CD14-positive monocyte (primary cell): ENCODE results near the gene RIOK3. TPM values are rescaled to one million over a fixed set of nuclear protein-coding genes. Genes with fewer than 3 reads are reported as not detected.

ENCODE experiments used
- DNase-seq, 3 donors: peaks; one replicate each; pipeline ENCODE4 v3.0.0-alpha.2; 2011 to 2022
- H2AFZ ChIP-seq: 2 replicates; pipeline ENCODE4 v1.6.0; 2012; ENCODE audit warnings: mild to moderate bottlenecking, low read depth, low read length, inconsistent platforms; ENCODE audit not compliant: insufficient read depth, poor library complexity, severe bottlenecking
- H3K27ac ChIP-seq, 2 donors: 1 replicate in 1 of 2; 2 replicates in 1 of 2; pipeline ENCODE4 v1.5.1; 2012 to 2013; ENCODE audit warnings: low read length in 2 of 2, control low read depth in 1 of 2, inconsistent platforms in 1 of 2, low read depth in 1 of 2, mild to moderate bottlenecking in 1 of 2
- H3K27me3 ChIP-seq, 2 donors: one replicate each; pipeline versions ENCODE4 v1.6.0 to v1.6.1; 2011 to 2013; ENCODE audit warnings: low read length in 2 of 2; ENCODE audit not compliant: control insufficient read depth in 2 of 2, insufficient read depth in 2 of 2
- H3K36me3 ChIP-seq, 2 donors: replicated peaks in 1 of 2; 1 replicate in 1 of 2; 2 replicates in 1 of 2; pipeline versions ENCODE4 v1.5.1 to v1.6.1; 2012 to 2013; ENCODE audit warnings: low read length in 2 of 2, control low read depth in 1 of 2, inconsistent platforms in 1 of 2, mild to moderate bottlenecking in 1 of 2; ENCODE audit not compliant: insufficient read depth in 2 of 2, control insufficient read depth in 1 of 2
- H3K4me1 ChIP-seq, 2 donors: 1 replicate in 1 of 2; 2 replicates in 1 of 2; pipeline versions ENCODE4 v1.5.1 to v1.6.1; 2012 to 2013; ENCODE audit warnings: low read length in 2 of 2, control low read depth in 1 of 2, inconsistent platforms in 1 of 2, mild to moderate bottlenecking in 1 of 2, moderate library complexity in 1 of 2; ENCODE audit not compliant: insufficient read depth in 2 of 2, control insufficient read depth in 1 of 2
- H3K4me2 ChIP-seq: replicated peaks from 2 replicates; pipeline ENCODE3; 2012; ENCODE audit warnings: low read length, moderate library complexity, mild to moderate bottlenecking; ENCODE audit not compliant: poor library complexity, severe bottlenecking; ENCODE audit errors: extremely low read depth
- H3K4me3 ChIP-seq, 3 experiments: fragments of 200-600 bp in 1 of 3; sonication (generic) in 1 of 3; replicated peaks in 1 of 3; 1 replicate in 2 of 3; 2 replicates in 1 of 3; pipeline ENCODE4 v1.5.1; 2011 to 2013; ENCODE audit warnings: low read length in 3 of 3, mild to moderate bottlenecking in 3 of 3, control low read depth in 2 of 3, low read depth in 2 of 3, inconsistent platforms in 1 of 3, moderate library complexity in 1 of 3
- H3K79me2 ChIP-seq: 2 replicates; pipeline ENCODE4 v1.6.0; 2012; ENCODE audit warnings: mild to moderate bottlenecking, control low read depth, inconsistent platforms, low read length, moderate library complexity; ENCODE audit not compliant: insufficient read depth
- H3K9ac ChIP-seq: 2 replicates; pipeline ENCODE4 v1.6.0; 2017; ENCODE audit warnings: low read length, mild to moderate bottlenecking; ENCODE audit not compliant: insufficient read depth, poor library complexity, severe bottlenecking
- H3K9me3 ChIP-seq, 2 donors: replicated peaks in 1 of 2; 1 replicate in 1 of 2; 2 replicates in 1 of 2; pipeline versions ENCODE4 v1.5.1 to v1.6.1; 2012 to 2013; ENCODE audit warnings: low read length in 2 of 2, control low read depth in 1 of 2; ENCODE audit not compliant: control insufficient read depth in 1 of 2, insufficient read depth in 1 of 2
- H4K20me1 ChIP-seq: 2 replicates; pipeline ENCODE4 v1.6.0; 2012; ENCODE audit warnings: mild to moderate bottlenecking, low read length, control low read depth, moderate library complexity; ENCODE audit not compliant: insufficient read depth
- H3K27ac Mint-ChIP-seq, 7 donors: one replicate each; pipeline ENCODE4 v1.8.0; 2020; ENCODE audit warnings: mild to moderate bottlenecking in 7 of 7, mixed read lengths in 7 of 7, moderate library complexity in 6 of 7, inconsistent platforms in 2 of 7
- H3K27me3 Mint-ChIP-seq, 3 donors: one replicate each; pipeline ENCODE4 v1.8.0; 2021 to 2022; ENCODE audit warnings: low read depth in 3 of 3, mild to moderate bottlenecking in 3 of 3, mixed read lengths in 3 of 3, moderate library complexity in 3 of 3, inconsistent platforms in 1 of 3
- H3K36me3 Mint-ChIP-seq, 2 donors: one replicate each; pipeline ENCODE4 v1.8.0; 2020; ENCODE audit warnings: mixed read lengths in 2 of 2, inconsistent platforms in 1 of 2, mild to moderate bottlenecking in 1 of 2
- H3K4me1 Mint-ChIP-seq: one replicate; pipeline ENCODE4 v1.8.0; 2020; ENCODE audit warnings: mild to moderate bottlenecking, mixed read lengths
- H3K4me3 Mint-ChIP-seq, 2 donors: one replicate each; pipeline ENCODE4 v1.8.0; 2020; ENCODE audit warnings: mild to moderate bottlenecking in 2 of 2, mixed read lengths in 2 of 2, moderate library complexity in 1 of 2
- H3K9me3 Mint-ChIP-seq, 7 donors: one replicate each; pipeline ENCODE4 v1.8.0; 2020 to 2022; ENCODE audit warnings: mixed read lengths in 7 of 7, mild to moderate bottlenecking in 6 of 7, moderate library complexity in 6 of 7, inconsistent platforms in 2 of 7
- CTCF ChIP-seq: fragments of 200-600 bp; IDR thresholded peaks from one replicate; pipeline ENCODE4 v1.8.0; 2022; ENCODE audit warnings: antibody characterized with exemption, mild to moderate bottlenecking
- WGBS: methylation state at CpG from one replicate; pipeline ENCODE4 v1.1.5; 2013; ENCODE audit warnings: missing lambda C conversion rate; ENCODE audit not compliant: insufficient coverage; 5-methylcytosine and 5-hydroxymethylcytosine counted together
- intact Hi-C, 2 donors: fragments of 100-400 bp; cut with micrococcal nuclease; formaldehyde crosslinking; loops; one replicate each; pipeline versions ENCODE4 v1.15.0 to v1.15.1; 2023
- polyA plus RNA-seq, 3 donors: library from polyadenylated mRNA; depleted of rRNA in 1 of 3; unstranded in 2 of 3; stranded (reverse) in 1 of 3; fragments of 300-500 nt in 2 of 3; fragments of >200 nt in 1 of 3; fragmentation: Illumina TruSeq in 2 of 3; gene quantifications; 1 replicate in 2 of 3; 2 replicates in 1 of 3; pipeline ENCODE4 v1.2.3, GENCODE V29; 2012 to 2021
- small RNA-seq: library from RNA; depleted of rRNA; stranded (forward); fragments of <200 nt; gene quantifications from one replicate; pipeline ENCODE3, GENCODE V24; 2012; ENCODE audit warnings: low read depth; ENCODE audit not compliant: insufficient read length

RIOK3 gene
- polyA plus RNA-seq, 3 donors, result 50.9 to 79.7 (median 62.2) TPM

- Histone ChIP-seq H3K27me3 (no peaks in the 10 kb centered on the region), H3K4me1 (peaks cover 25 to 26% of the 10 kb centered on the region in 2 donors), H4K20me1 (peaks cover 41% of the 10 kb centered on the region), H2AFZ (no peak overlapping the region), H3K79me2 (no peaks in the 10 kb centered on the region), H3K4me3 (no peak overlapping the region), H3K4me2 (no peak overlapping the region), H3K36me3 (peaks cover 82 to 98% of the 10 kb centered on the region in 2 donors), H3K27ac (peak overlapping the region in 1 of 2 donors; percentile 72), H3K9ac (no peak overlapping the region), H3K9me3 (no peaks in the 10 kb centered on the region)
- peak overlapping the region; percentile 66 to 85 (median 80) for H3K27ac Mint-ChIP-seq
- H3K9me3 Mint-ChIP-seq, result no peaks in the 10 kb centered on the region
- WGBS, result 76% methylated on average over 5 of the region's 7 CpGs
- peaks cover 24% of the 10 kb centered on the region for H3K4me1 Mint-ChIP-seq
- peaks cover 0 to 1% (median 0%) of the 10 kb centered on the region in 3 donors for H3K27me3 Mint-ChIP-seq
- intact Hi-C loops, result no loop called here
- peak; percentile 36 to 51 (median 46) for DNase-seq
- H3K36me3 Mint-ChIP-seq, result peaks cover 88 to 92% of the 10 kb centered on the region in 2 donors
- TF ChIP-seq CTCF, result no peak
- H3K4me3 Mint-ChIP-seq, result no peak overlapping the region
These were observed 77.1 kb downstream of the RIOK3 start for GRCh38 chr18:23530195-23530594.

- intact Hi-C loops, result no loop called here
- Histone ChIP-seq H3K4me3 (no peak overlapping the region), H3K9ac (no peak overlapping the region), H2AFZ (no peak overlapping the region), H3K4me1 (peaks cover 25 to 26% of the 10 kb centered on the region in 2 donors), H4K20me1 (peaks cover 38% of the 10 kb centered on the region), H3K4me2 (no peak overlapping the region), H3K79me2 (no peaks in the 10 kb centered on the region), H3K27me3 (no peaks in the 10 kb centered on the region), H3K36me3 (peaks cover 84 to 100% of the 10 kb centered on the region in 2 donors), H3K9me3 (no peaks in the 10 kb centered on the region), H3K27ac (no peak overlapping the region)
- peaks cover 0 to 1% (median 1%) of the 10 kb centered on the region in 3 donors for H3K27me3 Mint-ChIP-seq
- peaks cover 24% of the 10 kb centered on the region for H3K4me1 Mint-ChIP-seq
- peaks cover 90 to 96% of the 10 kb centered on the region in 2 donors for H3K36me3 Mint-ChIP-seq
- WGBS, result over 99% methylated on average over 13 of the region's 13 CpGs
- TF ChIP-seq CTCF, result no peak
- DNase-seq, result no peak
- H3K27ac Mint-ChIP-seq, result peak overlapping the region in 1 of 7 donors; percentile 70
- H3K4me3 Mint-ChIP-seq, result no peak overlapping the region
- no peaks in the 10 kb centered on the region for H3K9me3 Mint-ChIP-seq
These were observed 78.8 kb downstream of the RIOK3 start for GRCh38 chr18:23531912-23532311.

Small RNA genes within 50 kb of the gene (small RNA-seq; reads per million reads assigned to genes)
- gene AC026634.1 (not detected), gene RF00019 (not detected)

Other genes starting within 250 kb of the RIOK3 start
- gene RMC1, start 50.2 kb downstream of the RIOK3 start, polyA plus RNA-seq, result 10 to 100 TPM; 21.9 to 70.8 (median 30.1) TPM
- gene NPC1, start 133.2 kb downstream of the RIOK3 start, polyA plus RNA-seq, result 10 to 100 TPM in 2 of 3 donors, 1 to 10 TPM in 1; 7.5 to 17.9 (median 17.7) TPM
- gene ANKRD29, start 209.6 kb downstream of the RIOK3 start, polyA plus RNA-seq, result under 1 TPM in 2 of 3 donors, not detected in 1; 0.03 to 0.11 TPM
- gene LAMA3, start 236.2 kb downstream of the RIOK3 start, polyA plus RNA-seq, result not detected